DND-41 (cell line): Measurements from ENCODE around the gene PLEK2.

Experiments used
- EZH2 ChIP-seq: IDR thresholded peaks from 3 replicates; pipeline ENCODE4 v1.6.1; 2012; ENCODE audit warnings: borderline replicate concordance, low read depth, mild to moderate bottlenecking, moderate library complexity, low read length, inconsistent platforms; ENCODE audit not compliant: severe bottlenecking
- TF ChIP-seq, protein P1 (sequence below): IDR thresholded peaks from 2 replicates; pipeline ENCODE4 v1.5.1; 2012; ENCODE audit warnings: borderline replicate concordance, low read length, moderate library complexity, mild to moderate bottlenecking; ENCODE audit not compliant: poor library complexity, severe bottlenecking; ENCODE audit errors: extremely low read depth

DNA sequence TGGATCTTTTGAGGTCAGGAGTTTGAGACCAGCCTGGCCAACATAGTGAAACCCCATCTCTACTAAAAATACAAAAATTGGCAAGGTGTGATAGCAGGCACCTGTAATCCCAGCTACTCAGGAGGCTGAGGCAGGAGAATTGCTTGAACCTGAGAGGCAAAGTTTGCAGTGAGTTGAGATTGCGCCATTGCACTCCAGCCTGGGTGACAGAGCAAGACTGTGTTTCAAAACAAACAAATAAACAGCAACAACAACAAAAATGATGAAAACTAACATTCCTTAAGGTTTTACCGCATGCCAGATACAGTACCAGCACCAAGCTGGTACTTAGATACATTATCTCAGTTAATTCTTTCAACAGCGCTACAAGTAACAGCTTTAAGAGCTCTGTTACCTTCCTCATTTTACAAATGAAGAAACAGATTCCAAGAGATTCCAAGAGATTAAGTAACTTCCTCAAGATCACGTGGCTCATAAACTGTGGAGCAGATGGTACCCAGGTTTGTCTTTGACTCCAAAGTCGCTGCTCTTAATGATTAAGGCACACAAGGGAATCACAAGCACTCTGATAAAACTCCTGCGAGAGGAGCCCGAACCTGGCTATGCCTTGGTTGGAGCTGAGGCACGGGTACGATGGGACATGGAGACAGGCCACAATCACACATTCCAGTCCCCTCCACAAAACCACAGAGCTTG is 17.7 kb upstream of the PLEK2 start:
- TF ChIP-seq, protein P1, sequence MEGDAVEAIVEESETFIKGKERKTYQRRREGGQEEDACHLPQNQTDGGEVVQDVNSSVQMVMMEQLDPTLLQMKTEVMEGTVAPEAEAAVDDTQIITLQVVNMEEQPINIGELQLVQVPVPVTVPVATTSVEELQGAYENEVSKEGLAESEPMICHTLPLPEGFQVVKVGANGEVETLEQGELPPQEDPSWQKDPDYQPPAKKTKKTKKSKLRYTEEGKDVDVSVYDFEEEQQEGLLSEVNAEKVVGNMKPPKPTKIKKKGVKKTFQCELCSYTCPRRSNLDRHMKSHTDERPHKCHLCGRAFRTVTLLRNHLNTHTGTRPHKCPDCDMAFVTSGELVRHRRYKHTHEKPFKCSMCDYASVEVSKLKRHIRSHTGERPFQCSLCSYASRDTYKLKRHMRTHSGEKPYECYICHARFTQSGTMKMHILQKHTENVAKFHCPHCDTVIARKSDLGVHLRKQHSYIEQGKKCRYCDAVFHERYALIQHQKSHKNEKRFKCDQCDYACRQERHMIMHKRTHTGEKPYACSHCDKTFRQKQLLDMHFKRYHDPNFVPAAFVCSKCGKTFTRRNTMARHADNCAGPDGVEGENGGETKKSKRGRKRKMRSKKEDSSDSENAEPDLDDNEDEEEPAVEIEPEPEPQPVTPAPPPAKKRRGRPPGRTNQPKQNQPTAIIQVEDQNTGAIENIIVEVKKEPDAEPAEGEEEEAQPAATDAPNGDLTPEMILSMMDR, result no peak
- TF ChIP-seq EZH2, result no peak
